HG02759 (cell line): Measurements from ENCODE around the gene TRMU.

Source experiments
- ATAC-seq: cut with Tn5 transposase; IDR thresholded peaks from one replicate; pipeline ENCODE4 v1.9.1; 2021; ENCODE audit warnings: mild to moderate bottlenecking, moderate library complexity; ENCODE audit not compliant: unreplicated experiment

Gene TRMU

DNA sequence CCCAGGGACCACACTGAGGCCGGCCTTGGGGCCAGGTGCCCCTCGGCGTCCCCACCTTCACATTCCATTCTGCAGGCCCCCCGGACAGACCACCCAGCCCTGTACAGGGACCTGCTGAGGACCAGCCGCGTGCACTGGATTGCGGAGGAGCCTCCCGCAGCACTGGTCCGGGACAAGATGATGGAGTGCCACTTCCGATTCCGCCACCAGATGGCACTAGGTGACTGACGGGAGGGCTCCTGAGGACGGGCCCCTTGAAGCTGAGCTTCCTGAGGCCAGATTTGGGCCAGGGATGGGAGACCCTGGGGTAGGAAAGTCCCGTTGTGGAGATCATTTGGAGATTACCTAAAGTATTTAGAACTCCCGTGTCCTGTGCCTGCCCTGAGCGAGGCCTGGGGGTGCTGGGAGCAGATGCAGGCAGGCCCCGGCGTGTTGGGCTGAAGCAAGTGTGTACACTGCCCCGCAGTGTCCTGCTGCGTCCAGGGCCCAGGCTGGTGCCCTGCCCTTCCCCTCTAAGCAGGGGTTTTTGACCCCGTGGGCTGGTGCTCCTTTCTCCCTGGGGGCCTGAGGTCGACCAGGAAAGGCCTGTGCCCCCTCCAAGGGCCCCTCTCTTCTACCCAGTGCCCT, 20.0 kb downstream of the TRMU start:
- no peak for ATAC-seq

- ATAC-seq: no peak
These were observed 20.5 kb downstream of the TRMU start for GRCh38 chr22:46355996-46356471.

DNA sequence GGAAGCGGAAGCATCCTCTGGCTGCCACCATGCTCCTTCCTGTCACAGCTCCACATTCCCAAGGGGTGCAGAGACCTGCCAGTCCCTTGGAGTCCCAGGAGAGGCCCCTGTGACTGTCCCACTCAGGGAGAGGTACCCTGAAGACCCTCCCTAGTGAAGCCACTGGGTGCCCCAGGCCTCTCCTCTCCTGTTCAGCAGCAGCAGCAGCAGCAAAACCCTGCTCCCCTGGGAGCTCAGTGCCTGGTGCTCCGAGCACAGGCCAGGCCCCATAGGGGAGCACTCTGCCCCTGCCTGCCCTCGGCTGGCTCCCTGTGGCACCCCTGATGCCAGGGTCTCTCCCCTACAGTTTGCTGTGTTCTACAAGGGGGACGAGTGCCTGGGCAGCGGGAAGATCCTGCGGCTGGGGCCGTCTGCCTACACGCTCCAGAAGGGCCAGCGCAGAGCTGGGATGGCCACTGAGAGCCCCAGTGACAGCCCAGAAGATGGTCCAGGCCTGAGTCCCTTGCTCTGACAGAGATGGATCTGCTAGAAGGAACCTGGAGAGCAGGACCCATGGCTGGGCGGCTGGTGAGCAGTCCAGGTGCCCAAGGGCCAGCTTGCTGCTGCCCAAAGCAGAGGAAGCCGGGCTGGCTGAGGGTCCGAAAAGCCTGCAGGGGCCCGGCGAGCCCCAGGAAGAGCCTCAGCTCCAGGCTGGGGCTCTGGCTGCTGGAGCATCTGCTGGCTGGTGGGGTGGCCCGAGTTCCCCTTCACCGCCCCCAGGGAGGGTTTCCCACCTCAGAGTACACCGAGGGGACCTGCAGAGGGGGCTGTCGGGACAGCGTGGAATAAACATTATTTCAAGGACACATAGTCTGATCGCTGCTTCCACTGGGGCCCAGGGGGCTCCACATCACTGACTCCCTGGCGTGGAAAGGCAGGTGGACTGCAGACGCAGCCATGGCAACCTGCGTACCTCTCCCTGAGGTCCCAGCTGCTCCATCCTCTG, 21.3 kb downstream of the TRMU start:
- no peak for ATAC-seq

GRCh38 chr22:46357711-46358520, 22.4 kb downstream of the TRMU start:
- ATAC-seq: no peak

- ATAC-seq: no peak
These were observed 23.3 kb downstream of the TRMU start for GRCh38 chr22:46358766-46359165.

DNA sequence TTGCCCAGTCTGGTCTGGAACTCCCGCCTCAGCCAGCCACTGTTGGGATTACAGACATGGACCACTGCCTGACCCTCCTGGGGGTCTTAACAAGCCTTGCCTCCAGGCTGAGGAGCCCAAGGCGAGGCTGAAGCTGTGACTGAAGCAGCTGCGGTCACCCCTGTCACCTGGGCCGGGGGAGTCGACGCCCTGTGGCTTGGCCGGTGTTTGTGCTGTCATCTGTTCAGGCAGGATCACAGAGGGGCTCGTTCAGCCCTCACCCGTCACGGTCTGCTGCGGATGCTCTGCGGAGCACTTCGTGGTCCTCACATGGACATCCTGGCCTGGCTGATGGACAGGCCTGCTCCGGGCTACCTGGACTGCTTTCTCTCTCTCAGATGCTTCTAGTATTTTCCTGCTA, 23.8 kb downstream of the TRMU start:
- no peak for ATAC-seq

DNA sequence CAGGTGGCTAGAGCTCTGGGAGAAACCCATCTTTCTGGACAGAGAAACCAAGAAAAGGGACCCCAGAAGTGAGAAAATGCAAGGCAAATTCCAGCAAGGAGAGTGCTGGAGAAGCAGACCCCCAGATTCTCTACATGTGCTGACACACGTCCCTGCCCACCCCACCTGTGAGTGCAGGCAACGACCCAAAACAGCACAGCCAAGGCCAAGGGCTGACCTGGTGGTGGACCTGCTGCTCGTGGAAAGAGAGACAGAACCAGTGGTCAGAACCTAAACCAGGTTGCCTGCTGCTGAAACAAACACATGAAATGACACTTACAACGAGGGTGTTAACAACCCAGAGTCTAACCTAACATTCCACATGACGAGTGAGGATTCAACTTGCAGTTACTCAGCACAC, 24.6 kb downstream of the TRMU start:
- no peak for ATAC-seq

GRCh38 chr22:46360891-46361290, 25.4 kb downstream of the TRMU start:
- no peak for ATAC-seq

DNA sequence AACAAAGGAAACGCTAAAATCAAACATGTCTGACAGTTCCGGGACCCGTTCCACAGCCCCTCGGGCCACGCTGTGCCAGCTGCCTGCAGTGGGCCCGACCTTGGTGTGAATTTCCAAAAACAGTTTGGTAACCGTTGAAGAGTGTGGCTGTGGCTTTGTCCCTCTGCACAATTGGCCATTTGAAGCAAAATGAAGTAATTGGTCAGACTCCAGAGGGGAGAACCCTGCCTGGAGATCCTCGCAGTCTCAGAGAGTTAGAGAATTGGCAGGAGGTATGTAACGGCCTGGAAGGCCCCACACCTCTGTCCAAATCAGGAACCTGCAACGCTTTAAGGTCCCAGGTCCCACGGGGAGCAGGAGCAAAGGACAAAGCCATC, 26.3 kb downstream of the TRMU start:
- ATAC-seq: no peak

DNA sequence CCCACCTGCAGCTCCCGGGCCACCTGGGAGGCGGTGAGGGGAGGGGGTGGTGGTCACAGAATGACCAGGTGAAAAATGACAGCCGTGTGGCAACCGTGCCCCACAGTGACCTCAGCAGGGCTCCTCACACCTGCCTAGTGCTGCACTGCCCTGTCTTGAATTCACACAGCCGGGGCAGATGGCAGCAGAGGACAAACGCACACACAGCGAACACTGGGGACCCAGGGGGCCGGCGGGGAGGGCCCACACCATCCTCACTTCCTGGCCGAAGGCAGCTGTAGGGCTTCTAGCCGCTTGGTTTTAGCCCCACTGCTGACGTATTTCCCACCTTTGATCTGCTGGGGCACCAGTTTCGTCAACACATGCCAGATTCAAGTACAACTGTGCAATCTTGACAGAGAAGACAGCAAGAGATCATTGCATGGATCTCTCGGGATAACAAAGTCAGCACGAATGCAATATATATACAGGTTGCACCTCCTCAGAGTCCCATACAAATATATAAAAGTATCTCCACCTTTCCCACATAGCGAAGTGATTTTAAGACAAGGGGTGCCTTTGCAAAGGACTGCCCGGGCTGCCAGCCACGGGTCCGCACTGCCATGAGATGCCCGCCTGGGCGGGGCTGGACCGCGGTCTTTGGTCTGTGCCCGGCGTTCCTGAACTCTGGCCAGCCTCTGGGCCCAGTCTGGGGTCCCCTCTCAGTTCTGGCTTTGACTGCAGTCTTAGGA, 26.9 kb downstream of the TRMU start:
- ATAC-seq: no peak

DNA sequence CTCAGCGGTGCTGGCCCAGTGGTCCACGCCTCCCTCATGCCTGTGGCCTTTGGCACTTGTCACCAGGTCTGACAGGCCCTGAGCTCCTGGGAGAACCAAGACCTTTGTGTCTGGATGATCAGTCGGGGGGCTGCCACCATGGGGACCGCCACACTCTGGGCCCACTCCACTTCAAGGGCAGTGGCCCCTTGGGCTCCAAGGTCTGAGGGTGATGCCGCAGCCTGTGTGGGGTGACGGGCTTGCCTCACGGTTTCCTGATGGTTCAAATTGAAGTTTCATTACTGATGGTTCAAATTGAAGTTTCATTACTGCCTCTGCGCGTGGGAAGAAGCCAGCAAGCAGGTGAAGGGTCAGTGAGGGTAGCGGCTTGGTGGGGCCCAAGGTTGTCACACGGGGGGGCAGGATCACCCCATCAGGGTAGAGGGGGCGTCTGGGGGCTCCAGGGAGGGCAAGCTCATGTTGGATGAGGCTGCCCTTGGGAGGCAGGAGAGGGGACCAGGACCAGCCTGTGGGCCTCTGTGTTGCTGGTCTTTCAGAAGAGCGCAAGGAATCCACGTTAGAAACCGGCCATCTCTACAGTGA, 27.5 kb downstream of the TRMU start:
- ATAC-seq: no peak

DNA sequence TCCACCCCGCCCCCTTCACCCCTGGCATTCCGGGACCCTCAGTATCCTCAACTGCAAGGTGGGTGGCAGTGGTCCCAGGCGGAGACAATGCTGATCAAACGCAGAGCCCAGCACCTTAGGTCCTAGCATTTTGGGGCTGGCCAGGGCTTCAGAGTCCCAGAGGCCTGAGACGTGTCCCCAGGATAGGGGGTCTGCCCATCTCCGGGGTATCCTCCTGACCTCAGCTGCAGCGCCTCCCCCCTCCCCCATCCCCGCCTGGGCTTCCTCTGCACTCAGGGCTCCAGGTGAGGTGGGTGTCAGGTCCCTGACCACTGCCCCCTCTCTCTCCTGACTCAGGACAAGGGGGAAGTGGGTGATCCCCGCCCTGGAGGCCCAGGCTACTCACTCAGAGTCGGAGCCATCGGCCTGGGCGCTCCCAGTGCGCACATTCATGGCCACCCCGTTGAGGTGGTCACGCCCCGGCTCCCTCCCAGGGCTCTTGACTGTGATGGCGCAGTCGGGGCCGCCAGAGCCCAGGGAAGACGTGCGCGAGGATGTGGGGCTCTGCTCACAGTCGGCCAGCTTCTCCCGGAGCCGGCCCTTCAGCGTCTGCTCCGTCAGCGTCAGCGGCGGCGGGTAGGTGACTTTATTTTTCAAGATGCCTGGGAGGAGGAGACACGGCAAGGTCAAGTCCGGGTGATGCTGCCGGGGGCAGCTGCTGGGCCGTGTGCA, 28.3 kb downstream of the TRMU start:
- no peak for ATAC-seq

GRCh38 chr22:46364341-46365165, 29.0 kb downstream of the TRMU start:
- ATAC-seq: no peak

DNA sequence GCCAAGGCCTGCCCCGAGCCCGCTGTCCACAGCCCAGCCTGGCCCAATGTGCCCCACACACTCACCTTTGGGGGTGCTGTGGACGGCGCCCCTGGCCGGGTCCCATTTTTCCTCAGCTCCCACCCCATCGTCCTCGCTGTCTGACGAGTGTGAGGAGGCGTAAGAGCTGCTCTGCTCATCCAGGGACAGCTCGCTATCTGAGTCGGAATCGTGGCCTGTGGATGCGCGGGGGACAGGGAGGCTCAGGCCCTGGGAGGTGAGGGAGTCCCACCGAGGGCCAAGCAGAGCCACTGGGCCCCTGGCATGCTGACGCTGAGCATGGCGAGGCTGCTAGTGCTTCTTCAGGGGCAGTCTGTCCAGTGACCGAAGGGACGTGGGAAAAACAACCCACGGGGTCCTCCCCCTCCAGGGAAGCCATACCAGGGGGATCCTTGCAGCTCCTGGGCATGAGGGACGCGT, 29.7 kb downstream of the TRMU start:
- ATAC-seq: no peak

- ATAC-seq: no peak
These were observed 30.8 kb downstream of the TRMU start for GRCh38 chr22:46366327-46366731.

GRCh38 chr22:46366801-46367706, 31.5 kb downstream of the TRMU start:
- no peak for ATAC-seq

- no peak for ATAC-seq
These were observed 32.2 kb downstream of the TRMU start for GRCh38 chr22:46367707-46368191.
